ENCODE data around the gene CACNG5.
"Not testable (repeated sequence)": the region's sequence is repeated elsewhere in the genome, so short reads cannot be mapped to it uniquely, and the experiment has no call there.

Gene CACNG5

GRCh38 chr17:66849032-66849655, 14.2 kb downstream of the CACNG5 start:
- no peak for DNase-seq (ENCODE audit: extremely low read depth in 1 of 2, low read depth in 1 of 2)

- DNase-seq (ENCODE audit: extremely low read depth in 1 of 2, low read depth in 1 of 2), result no peak
These were observed 15.1 kb downstream of the CACNG5 start for GRCh38 chr17:66849851-66850580.

- no peak for DNase-seq (ENCODE audit: extremely low read depth in 1 of 2, low read depth in 1 of 2)
These were observed 15.8 kb downstream of the CACNG5 start for GRCh38 chr17:66850692-66851091.

- DNase-seq (ENCODE audit: extremely low read depth in 1 of 2, low read depth in 1 of 2), result peak; percentile 7 to 16
These were observed 20.3 kb downstream of the CACNG5 start for GRCh38 chr17:66855204-66855603.

- no peak for DNase-seq (ENCODE audit: extremely low read depth in 1 of 2, low read depth in 1 of 2)
These were observed 23.5 kb downstream of the CACNG5 start for GRCh38 chr17:66858226-66859083.

- no peak for DNase-seq (ENCODE audit: extremely low read depth in 1 of 2, low read depth in 1 of 2)
These were observed 24.4 kb downstream of the CACNG5 start for GRCh38 chr17:66859353-66859752.

GRCh38 chr17:66860204-66860603, 25.3 kb downstream of the CACNG5 start:
- DNase-seq (ENCODE audit: extremely low read depth in 1 of 2, low read depth in 1 of 2), result no peak

GRCh38 chr17:66863820-66864219, 28.9 kb downstream of the CACNG5 start:
- DNase-seq (ENCODE audit: extremely low read depth in 1 of 2, low read depth in 1 of 2), result no peak

- DNase-seq (ENCODE audit: extremely low read depth in 1 of 2, low read depth in 1 of 2), result no peak
These were observed 30.2 kb downstream of the CACNG5 start for GRCh38 chr17:66865151-66865550.

GRCh38 chr17:66873962-66874361, 39.0 kb downstream of the CACNG5 start:
- DNase-seq (ENCODE audit: extremely low read depth in 1 of 2, low read depth in 1 of 2), result no peak

GRCh38 chr17:66884931-66885330, 50.0 kb downstream of the CACNG5 start:
- DNase-seq (ENCODE audit: extremely low read depth in 1 of 2, low read depth in 1 of 2), result no peak

GRCh38 chr17:66885417-66885816, 50.5 kb downstream of the CACNG5 start:
- DNase-seq (ENCODE audit: extremely low read depth in 1 of 2, low read depth in 1 of 2), result no peak

GRCh38 chr17:66889480-66890230, 54.7 kb downstream of the CACNG5 start:
- no peak for DNase-seq (ENCODE audit: extremely low read depth in 1 of 2, low read depth in 1 of 2)

GRCh38 chr17:66892246-66892645, 57.3 kb downstream of the CACNG5 start:
- no peak for DNase-seq (ENCODE audit: extremely low read depth in 1 of 2, low read depth in 1 of 2)

- DNase-seq (ENCODE audit: extremely low read depth in 1 of 2, low read depth in 1 of 2), result no peak
These were observed 58.5 kb downstream of the CACNG5 start for GRCh38 chr17:66893382-66893781.

- DNase-seq (ENCODE audit: extremely low read depth in 1 of 2, low read depth in 1 of 2), result no peak
These were observed 58.9 kb downstream of the CACNG5 start for GRCh38 chr17:66893863-66894262.

- DNase-seq (ENCODE audit: extremely low read depth in 1 of 2, low read depth in 1 of 2), result no peak
These were observed 62.2 kb downstream of the CACNG5 start for GRCh38 chr17:66897141-66897540.

GRCh38 chr17:66898536-66898935, 63.6 kb downstream of the CACNG5 start:
- DNase-seq (ENCODE audit: extremely low read depth in 1 of 2, low read depth in 1 of 2), result no peak

GRCh38 chr17:66900126-66901010, 65.5 kb downstream of the CACNG5 start:
- DNase-seq (ENCODE audit: extremely low read depth in 1 of 2, low read depth in 1 of 2), result no peak

GRCh38 chr17:66903296-66903695, 68.4 kb downstream of the CACNG5 start:
- DNase-seq (ENCODE audit: extremely low read depth in 1 of 2, low read depth in 1 of 2), result not testable (repeated sequence)
